GM12878 (cell line): ENCODE results near the gene MFN1. TPM values are rescaled to one million over a fixed set of nuclear protein-coding genes. Genes with fewer than 3 reads are reported as not detected.

Source experiments
- polyA plus RNA-seq, 11 experiments: library from polyadenylated mRNA; depleted of rRNA in 4 of 11; unstranded in 6 of 11; stranded (reverse) in 5 of 11; fragments of >200 nt; fragmentation: Nextera tagmentation in 4 of 11; fragmentation: Illumina TruSeq in 1 of 11; extraction: Ambion mirVana in 4 of 11; extraction: Trizol in 1 of 11; gene quantifications; 1 replicate in 1 of 11; 2 replicates in 10 of 11; pipeline versions ENCODE4 v1.2.1 to v1.2.3, GENCODE V29; 2011 to 2016; ENCODE audit warnings: inconsistent platforms in 2 of 11, missing spikeins in 2 of 11, low read depth in 1 of 11
- total RNA-seq, 4 experiments: library from RNA; depleted of rRNA in 3 of 4; stranded (reverse); fragments of >200 nt in 3 of 4; fragmentation: Illumina TruSeq in 1 of 4; extraction: Trizol in 1 of 4; gene quantifications; 2 replicates each; pipeline versions ENCODE4 v1.2.1 to v1.2.3, GENCODE V29; 2013 to 2021

MFN1 gene
- total and polyA plus RNA-seq, 10 of the 15 experiments (the other 5 are each of a cell fraction or from before 2014, with no cell fraction given), result 14.4 to 120 (median 39.8) TPM

Other genes starting within 250 kb of the MFN1 start
- gene PIK3CA, start 199.4 kb upstream of the MFN1 start, total RNA-seq (2014; rRNA removed), result 10.8 and 13.9 TPM in 2 replicates
- 18.6 and 18.7 TPM in 2 replicates for gene PIK3CA, start 199.4 kb upstream of the MFN1 start, total RNA-seq (2014; rRNA removed; fragmentation: Illumina TruSeq; extraction: Trizol)
- 16.9 and 17.4 TPM in 2 replicates for gene PIK3CA, start 199.4 kb upstream of the MFN1 start, total RNA-seq (2021)
- 15.7 and 28.9 TPM in 2 replicates for gene PIK3CA, start 199.4 kb upstream of the MFN1 start, polyA plus RNA-seq (2011; rRNA removed)
- gene PIK3CA, start 199.4 kb upstream of the MFN1 start, polyA plus RNA-seq (2014; fragmentation: Illumina TruSeq; extraction: Trizol), result 13.3 and 15.3 TPM in 2 replicates
- 1 to 10 TPM; 3.0 to 4.1 TPM for gene PIK3CA, start 199.4 kb upstream of the MFN1 start, polyA plus RNA-seq (2014; fragmentation: Nextera tagmentation; extraction: Ambion mirVana)
- 6.7 and 7.0 TPM in 2 replicates for gene PIK3CA, start 199.4 kb upstream of the MFN1 start, polyA plus RNA-seq (2014; rRNA removed)
- gene PIK3CA, start 199.4 kb upstream of the MFN1 start, polyA plus RNA-seq (2016; fragmentation: Nextera tagmentation; extraction: Ambion mirVana), result 1 to 10 TPM; 3.5 to 7.2 TPM
- 2.2 and 2.3 TPM in 2 replicates for gene KCNMB3, start 96.6 kb upstream of the MFN1 start, total RNA-seq (2014; rRNA removed)
- 2.9 and 3.2 TPM in 2 replicates for gene KCNMB3, start 96.6 kb upstream of the MFN1 start, total RNA-seq (2014; rRNA removed; fragmentation: Illumina TruSeq; extraction: Trizol)
- 1.7 and 2.1 TPM in 2 replicates for gene KCNMB3, start 96.6 kb upstream of the MFN1 start, total RNA-seq (2021)
- 3.4 and 4.3 TPM in 2 replicates for gene KCNMB3, start 96.6 kb upstream of the MFN1 start, polyA plus RNA-seq (2011; rRNA removed)
- gene KCNMB3, start 96.6 kb upstream of the MFN1 start, polyA plus RNA-seq (2014; fragmentation: Illumina TruSeq; extraction: Trizol), result 4.6 and 4.8 TPM in 2 replicates
- 1 to 10 TPM; 1.2 to 3.2 TPM for gene KCNMB3, start 96.6 kb upstream of the MFN1 start, polyA plus RNA-seq (2014; fragmentation: Nextera tagmentation; extraction: Ambion mirVana)
- 1.7 and 2.2 TPM in 2 replicates for gene KCNMB3, start 96.6 kb upstream of the MFN1 start, polyA plus RNA-seq (2014; rRNA removed)
- gene KCNMB3, start 96.6 kb upstream of the MFN1 start, polyA plus RNA-seq (2016; fragmentation: Nextera tagmentation; extraction: Ambion mirVana), result under 1 TPM; 0.20 to 0.62 TPM
- 46.9 and 56.6 TPM in 2 replicates for gene ZNF639, start 24.7 kb upstream of the MFN1 start, total RNA-seq (2014; rRNA removed)
- gene ZNF639, start 24.7 kb upstream of the MFN1 start, total RNA-seq (2014; rRNA removed; fragmentation: Illumina TruSeq; extraction: Trizol), result 49.0 and 50.2 TPM in 2 replicates
- gene ZNF639, start 24.7 kb upstream of the MFN1 start, total RNA-seq (2021), result 39.0 and 42.2 TPM in 2 replicates
- 19.6 and 27.3 TPM in 2 replicates for gene ZNF639, start 24.7 kb upstream of the MFN1 start, polyA plus RNA-seq (2011; rRNA removed)
- 61.2 and 78.4 TPM in 2 replicates for gene ZNF639, start 24.7 kb upstream of the MFN1 start, polyA plus RNA-seq (2014; fragmentation: Illumina TruSeq; extraction: Trizol)
- 10 to 100 TPM; 16.3 to 17.7 TPM for gene ZNF639, start 24.7 kb upstream of the MFN1 start, polyA plus RNA-seq (2014; fragmentation: Nextera tagmentation; extraction: Ambion mirVana)
- gene ZNF639, start 24.7 kb upstream of the MFN1 start, polyA plus RNA-seq (2014; rRNA removed), result 28.2 and 38.5 TPM in 2 replicates
- gene ZNF639, start 24.7 kb upstream of the MFN1 start, polyA plus RNA-seq (2016; fragmentation: Nextera tagmentation; extraction: Ambion mirVana), result 10 to 100 TPM; 26.9 to 32.0 TPM
- gene GNB4, start 103.8 kb downstream of the MFN1 start, total RNA-seq (2014; rRNA removed), result 1.9 and 3.0 TPM in 2 replicates
- gene GNB4, start 103.8 kb downstream of the MFN1 start, total RNA-seq (2014; rRNA removed; fragmentation: Illumina TruSeq; extraction: Trizol), result 2.3 and 3.4 TPM in 2 replicates
- 2.4 and 3.1 TPM in 2 replicates for gene GNB4, start 103.8 kb downstream of the MFN1 start, total RNA-seq (2021)
- gene GNB4, start 103.8 kb downstream of the MFN1 start, polyA plus RNA-seq (2011; rRNA removed), result 0.14 and 0.20 TPM in 2 replicates
- gene GNB4, start 103.8 kb downstream of the MFN1 start, polyA plus RNA-seq (2014; fragmentation: Illumina TruSeq; extraction: Trizol), result 2.1 and 2.6 TPM in 2 replicates
- gene GNB4, start 103.8 kb downstream of the MFN1 start, polyA plus RNA-seq (2014; fragmentation: Nextera tagmentation; extraction: Ambion mirVana), result 1 to 10 TPM in 1 of 2 experiments, under 1 TPM in 1; 0.91 to 1.0 TPM
- gene GNB4, start 103.8 kb downstream of the MFN1 start, polyA plus RNA-seq (2014; rRNA removed), result 1.6 and 1.7 TPM in 2 replicates
- 1 to 10 TPM; 1.3 to 2.6 TPM for gene GNB4, start 103.8 kb downstream of the MFN1 start, polyA plus RNA-seq (2016; fragmentation: Nextera tagmentation; extraction: Ambion mirVana)
- gene ACTL6A, start 215.2 kb downstream of the MFN1 start, total RNA-seq (2014; rRNA removed), result 73.1 and 90.1 TPM in 2 replicates
- 74.2 and 77.3 TPM in 2 replicates for gene ACTL6A, start 215.2 kb downstream of the MFN1 start, total RNA-seq (2014; rRNA removed; fragmentation: Illumina TruSeq; extraction: Trizol)
- 69.3 and 70.2 TPM in 2 replicates for gene ACTL6A, start 215.2 kb downstream of the MFN1 start, total RNA-seq (2021)
- 113 and 154 TPM in 2 replicates for gene ACTL6A, start 215.2 kb downstream of the MFN1 start, polyA plus RNA-seq (2011; rRNA removed)
- gene ACTL6A, start 215.2 kb downstream of the MFN1 start, polyA plus RNA-seq (2014; fragmentation: Illumina TruSeq; extraction: Trizol), result 109 and 140 TPM in 2 replicates
- 100 to 1,000 TPM; 102 to 123 TPM for gene ACTL6A, start 215.2 kb downstream of the MFN1 start, polyA plus RNA-seq (2014; fragmentation: Nextera tagmentation; extraction: Ambion mirVana)
- gene ACTL6A, start 215.2 kb downstream of the MFN1 start, polyA plus RNA-seq (2014; rRNA removed), result 86.7 and 89.8 TPM in 2 replicates
- 100 to 1,000 TPM; 172 to 197 TPM for gene ACTL6A, start 215.2 kb downstream of the MFN1 start, polyA plus RNA-seq (2016; fragmentation: Nextera tagmentation; extraction: Ambion mirVana)